Hematopoietic multipotent progenitor cell treated with erythropoietin and hydrocortisone succinate and interleukin-3 and kit ligand, for 4 days (in vitro differentiated cells): Measurements from ENCODE around the gene LMOD1.

Experiments
- DNase-seq: peaks from one replicate; pipeline ENCODE4 v3.0.0-alpha.2; 2015

Gene LMOD1

DNA sequence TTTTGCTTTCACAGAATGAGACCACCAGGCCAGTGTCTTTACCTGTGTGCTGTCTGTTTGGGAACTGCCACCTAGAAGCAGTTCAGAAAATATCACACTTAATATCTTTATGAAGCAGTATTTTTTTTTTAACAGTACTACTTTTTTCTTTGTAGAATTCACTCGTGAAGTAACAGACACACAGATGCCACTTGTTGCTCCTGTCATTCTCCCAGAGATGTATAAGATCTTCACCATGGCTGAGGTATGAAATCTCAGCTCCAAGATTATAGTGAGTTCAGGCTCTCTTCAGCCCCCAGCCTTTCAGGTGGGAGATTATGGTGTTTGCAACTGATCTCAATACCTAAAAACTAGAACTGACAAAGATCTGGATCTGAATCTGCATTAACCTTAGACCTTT, 94.4 kb downstream of the LMOD1 start:
- DNase-seq, result no peak

- no peak for DNase-seq
Measured at GRCh38 chr1:201850053-201850397, 96.3 kb downstream of the LMOD1 start.

- no peak for DNase-seq
Measured at GRCh38 chr1:201849372-201850052, 96.8 kb downstream of the LMOD1 start.

GRCh38 chr1:201848230-201848629, 98.1 kb downstream of the LMOD1 start:
- no peak for DNase-seq

GRCh38 chr1:201847150-201847549, 99.2 kb downstream of the LMOD1 start:
- no peak for DNase-seq
